Muscle layer of colon (tissue), 2 donors: ENCODE data around the gene ACOT4.
"Not testable (repeated sequence)": the region's sequence is repeated elsewhere in the genome, so short reads cannot be mapped to it uniquely, and the experiment has no call there.

Source experiments
- H3K27ac ChIP-seq: one replicate; pipeline ENCODE4 v1.7.0; 2013; ENCODE audit warnings: low read depth, mild to moderate bottlenecking, low read length, moderate library complexity
- H3K27me3 ChIP-seq, 2 donors: one replicate each; pipeline ENCODE4 v1.7.0; 2013; ENCODE audit warnings: low read length in 2 of 2, mild to moderate bottlenecking in 2 of 2; ENCODE audit not compliant: insufficient read depth in 2 of 2, control insufficient read depth in 1 of 2
- H3K36me3 ChIP-seq: one replicate; pipeline ENCODE4 v1.7.0; 2013; ENCODE audit warnings: mild to moderate bottlenecking, low read length; ENCODE audit not compliant: insufficient read depth
- H3K4me1 ChIP-seq: one replicate; pipeline ENCODE4 v1.7.0; 2013; ENCODE audit warnings: mild to moderate bottlenecking, low read length; ENCODE audit not compliant: insufficient read depth
- H3K4me3 ChIP-seq, 2 donors: one replicate each; pipeline ENCODE4 v1.7.0; 2013; ENCODE audit warnings: low read length in 2 of 2, low read depth in 1 of 2, mild to moderate bottlenecking in 1 of 2, moderate library complexity in 1 of 2
- H3K9ac ChIP-seq: one replicate; pipeline ENCODE4 v1.7.0; 2013; ENCODE audit warnings: low read length
- H3K9me3 ChIP-seq: one replicate; pipeline ENCODE4 v1.7.0; 2013; ENCODE audit warnings: mild to moderate bottlenecking, low read length
- donor health status: abdominal sarcoma.
- donor health status: Adenocarcinoma of cecum.

ACOT4 gene

DNA sequence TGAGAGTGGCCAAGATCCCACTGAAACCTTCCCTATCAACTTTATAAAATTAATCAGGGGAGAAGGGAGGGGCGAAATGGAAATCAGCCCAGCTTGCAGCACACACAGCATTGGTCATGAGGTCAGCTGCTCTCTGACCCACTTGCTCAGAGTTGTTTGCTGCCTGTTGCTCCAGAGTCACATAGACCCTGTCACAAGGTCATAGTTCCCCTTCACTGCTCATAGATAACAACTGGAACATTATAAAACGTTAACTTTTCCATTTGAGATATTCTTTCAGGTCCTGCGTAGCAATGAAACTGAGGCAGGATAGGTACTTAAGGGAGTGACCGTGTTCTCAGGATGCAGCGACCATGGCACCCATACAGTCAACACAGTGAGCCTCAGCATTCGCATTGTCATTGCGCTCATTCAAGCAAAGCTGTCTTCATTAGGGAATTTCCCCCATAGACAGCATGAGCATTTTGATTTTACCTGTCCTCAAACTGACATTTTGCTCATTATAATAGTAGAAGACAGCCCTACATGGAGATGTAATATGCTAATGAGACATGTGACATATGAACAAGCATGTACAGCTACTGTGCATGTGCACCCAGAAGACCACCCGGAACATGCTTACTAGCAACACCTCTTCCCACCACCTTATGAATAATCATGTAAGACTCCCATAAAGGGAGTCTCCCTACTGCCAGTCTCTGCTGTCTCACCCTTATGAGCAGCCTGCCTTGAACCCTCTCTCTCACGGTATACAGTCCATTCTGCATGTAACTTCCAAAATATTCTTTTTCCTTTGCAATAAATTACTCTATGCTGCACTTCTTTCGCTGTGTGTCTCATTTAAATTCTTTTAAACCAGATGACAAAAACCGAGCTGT, 9.3 kb upstream of the ACOT4 start:
- not testable (repeated sequence) for H3K9ac ChIP-seq, H3K4me3 ChIP-seq, H3K27me3 ChIP-seq, H3K4me1 ChIP-seq, H3K27ac ChIP-seq, H3K9me3 ChIP-seq
- H3K36me3 ChIP-seq = peaks cover 13% of the 10 kb centered on the region

DNA sequence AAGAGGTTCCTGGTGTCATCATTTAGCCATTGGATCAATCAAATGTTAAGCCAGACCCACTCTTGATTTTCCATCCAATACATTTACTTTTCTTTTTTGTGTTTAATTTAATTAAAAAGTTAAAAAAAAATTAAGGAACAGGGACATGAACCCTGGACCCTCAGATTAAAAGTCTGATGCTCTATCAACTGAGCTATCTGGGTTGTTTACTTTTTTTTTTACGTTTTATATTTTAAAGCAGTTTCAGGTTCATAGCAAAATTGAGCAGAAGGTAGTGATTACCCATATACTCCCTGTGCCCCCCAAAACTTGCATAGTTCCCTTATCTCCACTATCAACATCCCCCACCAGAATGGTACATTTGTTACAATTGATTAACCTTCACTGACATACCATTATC, 3.0 kb upstream of the ACOT4 start:
- H3K9ac ChIP-seq = no peak overlapping the region
- H3K4me1 ChIP-seq = no peaks in the 10 kb centered on the region
- no peaks in the 10 kb centered on the region for H3K36me3 ChIP-seq
- H3K27me3 ChIP-seq = no peaks in the 10 kb centered on the region
- H3K4me3 ChIP-seq = no peak overlapping the region
- H3K27ac ChIP-seq = no peak overlapping the region
- H3K9me3 ChIP-seq = no peaks in the 10 kb centered on the region

DNA sequence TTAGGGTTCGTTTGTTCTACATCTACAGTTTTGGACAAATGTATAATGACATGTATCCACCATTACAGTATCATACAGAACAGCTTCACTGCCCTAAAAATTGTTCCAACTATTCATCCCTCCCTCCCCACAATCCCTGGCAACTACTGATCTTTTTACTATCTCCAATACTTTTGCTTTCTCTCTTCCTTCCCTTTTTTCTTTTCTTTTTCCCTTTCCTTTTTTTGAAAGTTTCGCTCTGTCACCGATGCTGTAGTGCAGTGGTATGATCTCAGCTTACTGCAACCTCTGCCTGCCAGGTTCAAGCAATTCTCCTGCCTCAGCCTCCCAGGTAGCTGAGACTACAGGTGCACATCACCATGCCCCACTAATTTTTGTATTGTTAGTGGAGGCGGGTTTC, 2.6 kb upstream of the ACOT4 start:
- Histone ChIP-seq H3K9ac (no peak overlapping the region), H3K27ac (no peak overlapping the region), H3K27me3 (no peaks in the 10 kb centered on the region), H3K36me3 (no peaks in the 10 kb centered on the region), H3K9me3 (no peaks in the 10 kb centered on the region), H3K4me3 (no peak overlapping the region), H3K4me1 (no peaks in the 10 kb centered on the region)

DNA sequence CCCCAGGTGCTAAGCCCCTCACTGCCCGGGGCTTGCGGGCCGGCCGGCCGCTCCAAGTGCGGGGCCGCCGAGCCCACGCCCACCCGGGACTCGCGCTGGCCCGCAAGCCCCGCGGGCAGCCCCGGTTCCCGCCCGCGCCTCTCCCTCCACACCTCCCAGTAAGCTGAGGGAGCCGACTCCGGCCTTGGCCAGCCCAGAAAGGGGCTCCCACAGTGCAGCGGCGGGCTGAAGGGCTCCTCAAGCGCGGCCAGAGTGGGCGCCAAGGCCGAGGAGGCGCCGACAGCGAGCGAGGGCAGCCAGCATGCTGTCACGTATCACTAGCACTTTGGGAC, 1.0 kb upstream of the ACOT4 start:
- H3K27me3 ChIP-seq = not testable (repeated sequence)

DNA sequence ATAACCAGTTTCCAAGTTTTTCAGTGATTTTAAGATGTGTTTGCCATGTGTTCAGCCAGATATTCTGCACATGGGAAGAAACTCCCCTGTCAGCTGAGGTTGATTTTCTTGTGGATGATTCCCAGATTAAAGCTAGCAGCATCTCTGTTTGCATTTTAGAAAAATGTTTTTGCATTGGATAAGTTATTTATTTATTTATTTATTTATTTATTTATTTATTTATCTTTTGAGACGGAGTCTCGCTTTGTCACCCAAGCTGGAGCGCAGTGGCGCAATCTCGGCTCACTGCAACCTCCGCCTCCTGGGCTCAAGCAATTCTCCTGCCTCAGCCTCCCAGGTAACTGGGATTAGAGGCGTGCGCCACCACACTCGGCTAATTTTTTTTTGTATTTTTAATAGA, 2.8 kb downstream of the ACOT4 start:
- no peaks in the 10 kb centered on the region for H3K4me1 ChIP-seq
- H3K27me3 ChIP-seq = no peaks in the 10 kb centered on the region
- H3K9ac ChIP-seq = no peak overlapping the region
- H3K27ac ChIP-seq = no peak overlapping the region
- H3K9me3 ChIP-seq = no peaks in the 10 kb centered on the region
- H3K4me3 ChIP-seq = no peak overlapping the region
- H3K36me3 ChIP-seq = no peaks in the 10 kb centered on the region

More for the DNA sequence above, 1.0 kb upstream of the ACOT4 start:
- H3K9me3 ChIP-seq, H3K4me3 ChIP-seq, H3K36me3 ChIP-seq, H3K4me1 ChIP-seq, H3K9ac ChIP-seq, H3K27ac ChIP-seq: not testable (repeated sequence)

DNA sequence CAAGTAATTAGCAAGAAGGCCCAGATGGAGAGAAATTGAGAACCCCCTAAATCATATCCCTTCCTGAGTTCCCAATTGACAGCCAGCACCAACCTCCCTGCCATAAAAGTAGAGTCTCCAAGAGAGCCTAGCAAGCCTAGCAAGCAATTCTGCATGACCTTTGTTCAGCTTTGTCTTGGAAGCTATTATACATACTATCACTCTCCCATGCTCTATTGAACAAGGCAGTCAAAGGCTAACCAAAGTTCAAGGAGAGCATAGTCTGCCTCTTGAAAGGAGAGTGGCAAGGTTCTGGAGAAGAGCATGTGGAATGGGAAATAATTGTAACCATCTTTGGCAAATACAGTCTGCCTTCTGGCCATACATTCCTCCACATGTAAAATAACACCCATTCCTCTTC, 7.8 kb downstream of the ACOT4 start:
- no peak overlapping the region for H3K9ac ChIP-seq
- H3K4me3 ChIP-seq = no peak overlapping the region
- no peaks in the 10 kb centered on the region for H3K9me3 ChIP-seq
- no peaks in the 10 kb centered on the region for H3K27me3 ChIP-seq
- no peaks in the 10 kb centered on the region for H3K36me3 ChIP-seq
- H3K4me1 ChIP-seq = no peaks in the 10 kb centered on the region
- H3K27ac ChIP-seq = no peak overlapping the region

DNA sequence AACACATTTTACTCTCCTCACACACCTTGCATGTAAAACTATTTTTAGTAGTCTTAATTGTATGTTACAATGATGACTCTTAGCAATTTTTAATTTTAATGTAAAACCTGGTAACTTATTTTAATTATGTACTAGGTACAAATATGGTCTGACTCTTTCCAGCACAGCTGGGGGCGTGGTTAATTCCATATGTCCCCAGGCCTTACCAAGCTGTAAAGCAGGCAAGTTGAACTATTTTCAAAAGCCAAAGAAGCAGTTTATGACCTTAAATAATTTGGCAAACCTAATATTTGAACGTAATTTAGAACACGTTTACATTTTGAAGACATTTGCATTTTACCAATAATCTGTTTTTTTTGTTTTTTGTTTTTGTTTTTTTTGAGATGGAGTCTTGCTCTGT, 11.3 kb downstream of the ACOT4 start:
- H3K4me1 ChIP-seq = no peaks in the 10 kb centered on the region
- H3K9ac ChIP-seq = no peak overlapping the region
- H3K9me3 ChIP-seq = no peaks in the 10 kb centered on the region
- no peaks in the 10 kb centered on the region for H3K36me3 ChIP-seq
- H3K27ac ChIP-seq = no peak overlapping the region
- no peaks in the 10 kb centered on the region for H3K27me3 ChIP-seq
- H3K4me3 ChIP-seq = no peak overlapping the region

DNA sequence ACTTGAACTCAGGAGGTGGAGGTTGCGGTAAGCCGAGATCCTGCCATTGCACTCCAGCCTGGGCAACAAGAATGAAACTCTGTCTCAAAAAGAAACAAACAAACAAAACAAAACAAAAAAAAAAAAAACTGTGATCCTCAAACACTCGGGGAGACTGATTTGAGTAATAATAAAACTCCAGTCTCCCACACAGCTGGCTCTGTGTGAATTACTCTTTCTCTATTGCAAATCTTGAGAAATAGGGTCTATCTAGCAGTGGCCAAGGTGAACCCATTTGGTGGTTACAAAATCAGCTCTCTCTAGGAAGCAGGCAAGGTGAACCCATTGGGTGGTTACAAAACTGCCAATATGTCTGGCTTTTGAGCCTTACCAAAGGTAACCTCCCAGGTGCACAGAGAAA, 14.6 kb downstream of the ACOT4 start:
- H3K9me3 ChIP-seq = no peaks in the 10 kb centered on the region
- H3K4me1 ChIP-seq = no peaks in the 10 kb centered on the region
- no peak overlapping the region for H3K9ac ChIP-seq
- no peaks in the 10 kb centered on the region for H3K36me3 ChIP-seq
- H3K27me3 ChIP-seq = no peaks in the 10 kb centered on the region
- H3K4me3 ChIP-seq = no peak overlapping the region
- H3K27ac ChIP-seq = no peak overlapping the region

DNA sequence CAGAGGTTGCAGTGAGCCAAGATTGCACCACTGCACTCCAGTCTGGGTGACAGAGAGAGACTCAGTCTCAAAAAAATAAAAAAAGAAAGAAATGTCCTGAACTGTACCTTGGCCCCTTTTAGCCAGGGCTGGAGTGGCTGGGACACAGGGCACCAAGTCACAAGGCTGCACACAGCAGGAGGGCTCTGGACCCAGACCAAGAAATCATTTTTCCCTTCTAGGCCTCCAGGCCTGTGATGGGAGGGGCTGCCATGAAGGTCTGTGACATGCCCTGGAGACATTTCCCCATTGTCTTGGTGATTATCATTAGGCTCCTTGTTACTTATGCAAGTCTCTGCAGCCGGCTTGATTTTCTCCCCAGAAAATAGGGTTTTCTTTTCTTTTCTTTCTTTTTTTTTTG, 15.6 kb downstream of the ACOT4 start:
- H3K4me3 ChIP-seq = no peak overlapping the region
- H3K9ac ChIP-seq = no peak overlapping the region
- H3K4me1 ChIP-seq = no peaks in the 10 kb centered on the region
- H3K27ac ChIP-seq = no peak overlapping the region
- H3K36me3 ChIP-seq = no peaks in the 10 kb centered on the region
- no peaks in the 10 kb centered on the region for H3K27me3 ChIP-seq
- H3K9me3 ChIP-seq = no peaks in the 10 kb centered on the region

DNA sequence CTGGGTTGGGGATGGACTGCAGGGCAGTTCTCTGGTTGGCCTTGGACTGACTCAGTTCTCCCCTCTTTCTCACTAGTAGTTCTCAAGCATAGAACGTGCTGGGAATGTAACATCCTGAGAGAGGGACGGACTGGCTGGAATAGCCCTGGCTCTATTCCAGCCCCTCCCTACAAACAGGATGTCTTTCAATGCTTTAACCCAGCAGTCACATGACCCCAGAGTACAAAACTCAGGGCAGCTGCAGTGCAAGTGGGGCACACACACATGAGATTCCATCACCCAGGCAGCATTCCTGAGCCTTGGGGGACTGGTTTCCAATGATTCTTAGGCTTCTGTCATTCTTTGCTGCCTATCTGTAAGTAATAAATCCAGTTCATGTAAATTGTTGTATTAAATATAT, 19.0 kb downstream of the ACOT4 start:
- Histone ChIP-seq H3K4me1 (peaks cover 5% of the 10 kb centered on the region), H3K27me3 (no peaks in the 10 kb centered on the region), H3K9me3 (no peaks in the 10 kb centered on the region), H3K9ac (no peak overlapping the region), H3K36me3 (no peaks in the 10 kb centered on the region), H3K27ac (no peak overlapping the region), H3K4me3 (no peak overlapping the region)

DNA sequence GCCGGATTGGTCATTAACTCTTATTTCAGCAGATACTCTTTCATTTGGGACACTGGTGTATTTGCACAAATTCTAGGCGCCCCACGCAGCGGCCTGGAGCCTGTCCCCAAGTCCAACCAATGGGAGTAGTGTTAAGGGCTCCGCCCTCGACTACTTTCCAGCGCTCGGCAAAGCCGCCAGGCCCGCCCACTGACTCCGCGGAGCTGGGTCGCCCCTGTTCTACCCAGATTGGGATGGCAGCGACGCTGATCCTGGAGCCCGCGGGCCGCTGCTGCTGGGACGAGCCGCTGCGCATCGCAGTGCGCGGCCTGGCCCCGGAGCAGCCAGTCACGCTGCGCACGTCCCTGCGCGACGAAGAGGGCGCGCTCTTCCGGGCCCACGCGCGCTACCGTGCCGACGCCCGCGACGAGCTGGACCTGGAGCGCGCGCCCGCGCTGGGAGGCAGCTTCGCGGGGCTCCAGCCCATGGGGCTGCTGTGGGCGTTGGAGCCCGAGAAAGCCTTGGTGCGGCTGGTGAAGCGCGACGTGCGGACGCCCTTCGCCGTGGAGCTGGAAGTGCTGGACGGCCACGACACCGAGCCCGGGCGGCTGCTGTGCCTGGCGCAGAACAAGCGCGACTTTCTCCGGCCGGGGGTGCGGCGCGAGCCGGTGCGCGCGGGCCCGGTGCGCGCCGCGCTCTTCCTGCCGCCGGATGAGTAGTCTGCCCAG, 20.8 kb downstream of the ACOT4 start, which contains the start of gene ACOT6:
TSS of gene ACOT6 (plus strand) at position 179 of the 707 bp plus-strand sequence. CDS start at position 234, 55 bp downstream.
- peak within 1 kb of the TSS; percentile 57 for H3K9ac ChIP-seq
- H3K36me3 ChIP-seq = no peaks in the 10 kb centered on the region
- peak within 1 kb of the TSS; percentile 59 to 79 for H3K4me3 ChIP-seq
- H3K4me1 ChIP-seq = peaks cover 5% of the 10 kb centered on the region
- H3K9me3 ChIP-seq = no peaks in the 10 kb centered on the region
- peak within 1 kb of the TSS; percentile 70 for H3K27ac ChIP-seq
- H3K27me3 ChIP-seq = no peaks in the 10 kb centered on the region

DNA sequence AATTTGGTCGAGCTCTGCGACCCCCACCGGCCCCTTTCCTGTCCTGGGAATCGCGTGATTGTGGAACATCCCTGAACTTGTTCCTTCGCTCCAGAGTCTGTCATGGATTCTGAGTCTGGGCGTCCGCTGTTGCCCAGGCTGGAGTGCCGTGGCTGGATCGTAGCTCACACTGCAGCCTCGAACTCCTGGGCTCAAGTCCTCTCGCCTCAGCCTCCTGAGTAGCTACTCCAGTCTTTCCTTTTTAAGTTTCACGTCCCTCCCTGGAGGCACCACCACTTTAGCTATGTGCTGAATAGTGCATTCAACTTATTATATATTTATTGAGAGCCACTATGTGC, 21.3 kb downstream of the ACOT4 start:
- Histone ChIP-seq H3K9me3 (no peaks in the 10 kb centered on the region), H3K4me3 (peak overlapping the region; percentile 59 to 79), H3K27ac (peak overlapping the region; percentile 70), H3K27me3 (no peaks in the 10 kb centered on the region), H3K4me1 (peaks cover 5% of the 10 kb centered on the region), H3K9ac (peak overlapping the region; percentile 57), H3K36me3 (no peaks in the 10 kb centered on the region)
